HL-60 (cell line): ENCODE measurements around the gene NPM1.

Experiments
- GABPA ChIP-seq: IDR thresholded peaks from 2 replicates; pipeline ENCODE4 v1.6.1; 2012; ENCODE audit warnings: low read depth
- POLR2AphosphoS5 ChIP-seq: IDR thresholded peaks from 2 replicates; pipeline ENCODE4 v1.6.1; 2012; ENCODE audit warnings: low read depth
- SPI1 ChIP-seq: IDR thresholded peaks from 2 replicates; pipeline ENCODE4 v1.6.1; 2012; ENCODE audit warnings: low read depth, mild to moderate bottlenecking, borderline replicate concordance
- TF ChIP-seq, protein P1 (sequence below): IDR thresholded peaks from one replicate; pipeline ENCODE4 v1.5.1; 2011; ENCODE audit warnings: low read length, control low read depth, inconsistent platforms; ENCODE audit not compliant: insufficient read depth
- TF ChIP-seq, protein P2 (sequence below): IDR thresholded peaks from 2 replicates; pipeline ENCODE4 v1.6.1; 2012; ENCODE audit warnings: low read depth; ENCODE audit not compliant: insufficient replicate concordance

DNA sequence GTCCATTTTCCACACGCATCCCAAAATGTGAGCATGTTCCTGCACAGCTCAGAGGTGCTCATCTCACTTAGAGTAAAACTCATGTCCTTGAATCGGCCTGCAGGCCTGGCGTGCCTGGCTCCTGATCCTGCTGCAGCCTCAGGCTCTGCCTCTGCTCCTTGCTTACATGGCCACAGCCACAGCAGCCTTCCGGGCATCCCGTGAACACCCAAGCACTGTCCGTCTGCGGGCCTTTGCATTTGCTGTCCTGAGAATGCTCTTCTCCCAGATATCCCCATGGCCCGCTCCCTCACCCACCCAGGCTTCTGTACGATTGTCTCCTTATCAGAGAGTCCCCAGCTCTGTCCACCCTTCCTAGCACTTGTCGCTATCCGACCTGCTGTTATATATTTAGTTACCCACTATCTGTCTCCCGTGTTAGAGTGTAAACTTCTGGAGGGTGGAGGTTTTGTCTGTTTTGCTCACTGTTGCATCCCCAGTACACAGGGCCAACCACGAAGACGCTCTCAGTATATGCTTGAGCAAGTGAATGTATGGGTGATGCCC lies 53.7 kb downstream of the NPM1 start:
- TF ChIP-seq, protein P1, sequence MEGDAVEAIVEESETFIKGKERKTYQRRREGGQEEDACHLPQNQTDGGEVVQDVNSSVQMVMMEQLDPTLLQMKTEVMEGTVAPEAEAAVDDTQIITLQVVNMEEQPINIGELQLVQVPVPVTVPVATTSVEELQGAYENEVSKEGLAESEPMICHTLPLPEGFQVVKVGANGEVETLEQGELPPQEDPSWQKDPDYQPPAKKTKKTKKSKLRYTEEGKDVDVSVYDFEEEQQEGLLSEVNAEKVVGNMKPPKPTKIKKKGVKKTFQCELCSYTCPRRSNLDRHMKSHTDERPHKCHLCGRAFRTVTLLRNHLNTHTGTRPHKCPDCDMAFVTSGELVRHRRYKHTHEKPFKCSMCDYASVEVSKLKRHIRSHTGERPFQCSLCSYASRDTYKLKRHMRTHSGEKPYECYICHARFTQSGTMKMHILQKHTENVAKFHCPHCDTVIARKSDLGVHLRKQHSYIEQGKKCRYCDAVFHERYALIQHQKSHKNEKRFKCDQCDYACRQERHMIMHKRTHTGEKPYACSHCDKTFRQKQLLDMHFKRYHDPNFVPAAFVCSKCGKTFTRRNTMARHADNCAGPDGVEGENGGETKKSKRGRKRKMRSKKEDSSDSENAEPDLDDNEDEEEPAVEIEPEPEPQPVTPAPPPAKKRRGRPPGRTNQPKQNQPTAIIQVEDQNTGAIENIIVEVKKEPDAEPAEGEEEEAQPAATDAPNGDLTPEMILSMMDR = no peak
- no peak for TF ChIP-seq POLR2AphosphoS5
- TF ChIP-seq GABPA = no peak
- TF ChIP-seq, protein P2, sequence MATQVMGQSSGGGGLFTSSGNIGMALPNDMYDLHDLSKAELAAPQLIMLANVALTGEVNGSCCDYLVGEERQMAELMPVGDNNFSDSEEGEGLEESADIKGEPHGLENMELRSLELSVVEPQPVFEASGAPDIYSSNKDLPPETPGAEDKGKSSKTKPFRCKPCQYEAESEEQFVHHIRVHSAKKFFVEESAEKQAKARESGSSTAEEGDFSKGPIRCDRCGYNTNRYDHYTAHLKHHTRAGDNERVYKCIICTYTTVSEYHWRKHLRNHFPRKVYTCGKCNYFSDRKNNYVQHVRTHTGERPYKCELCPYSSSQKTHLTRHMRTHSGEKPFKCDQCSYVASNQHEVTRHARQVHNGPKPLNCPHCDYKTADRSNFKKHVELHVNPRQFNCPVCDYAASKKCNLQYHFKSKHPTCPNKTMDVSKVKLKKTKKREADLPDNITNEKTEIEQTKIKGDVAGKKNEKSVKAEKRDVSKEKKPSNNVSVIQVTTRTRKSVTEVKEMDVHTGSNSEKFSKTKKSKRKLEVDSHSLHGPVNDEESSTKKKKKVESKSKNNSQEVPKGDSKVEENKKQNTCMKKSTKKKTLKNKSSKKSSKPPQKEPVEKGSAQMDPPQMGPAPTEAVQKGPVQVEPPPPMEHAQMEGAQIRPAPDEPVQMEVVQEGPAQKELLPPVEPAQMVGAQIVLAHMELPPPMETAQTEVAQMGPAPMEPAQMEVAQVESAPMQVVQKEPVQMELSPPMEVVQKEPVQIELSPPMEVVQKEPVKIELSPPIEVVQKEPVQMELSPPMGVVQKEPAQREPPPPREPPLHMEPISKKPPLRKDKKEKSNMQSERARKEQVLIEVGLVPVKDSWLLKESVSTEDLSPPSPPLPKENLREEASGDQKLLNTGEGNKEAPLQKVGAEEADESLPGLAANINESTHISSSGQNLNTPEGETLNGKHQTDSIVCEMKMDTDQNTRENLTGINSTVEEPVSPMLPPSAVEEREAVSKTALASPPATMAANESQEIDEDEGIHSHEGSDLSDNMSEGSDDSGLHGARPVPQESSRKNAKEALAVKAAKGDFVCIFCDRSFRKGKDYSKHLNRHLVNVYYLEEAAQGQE = no peak
- no peak for TF ChIP-seq SPI1
